ENCODE results near the gene SPOCK1. TPM values are rescaled to one million over a fixed set of nuclear protein-coding genes. Genes with fewer than 3 reads are reported as not detected.
A peak's percentile ranks its signal among the peaks of the same experiment; 100 is the strongest.

The SPOCK1 gene
- total and polyA plus RNA-seq, 8 donors: 0.46 to 15.6 (median 9.2) TPM

DNA sequence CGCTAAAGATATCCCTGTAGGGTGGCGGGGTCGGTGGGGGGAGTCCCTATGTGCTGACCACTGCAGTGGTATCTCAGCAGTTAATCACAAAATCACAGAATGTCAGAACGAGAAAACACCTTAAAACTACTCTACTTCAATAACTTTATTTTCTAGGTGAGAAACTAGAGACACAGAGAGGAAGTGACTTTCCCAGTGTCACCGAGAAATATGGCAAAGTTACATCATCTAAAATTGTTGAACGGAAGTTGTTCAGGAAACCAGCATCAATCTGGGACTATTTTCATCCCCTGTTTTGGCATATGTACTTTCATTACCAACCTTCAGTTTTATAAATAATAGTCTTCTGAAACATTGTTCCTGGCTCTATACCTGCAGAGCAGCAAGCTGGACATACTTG is 384.0 kb downstream of the SPOCK1 start:
- Histone ChIP-seq H3K4me3 (no peak overlapping the region), H3K27ac (peak overlapping the region in 1 of 5 donors; percentile 33), H3K9me3 (no peaks in the 10 kb centered on the region), H3K36me3 (no peaks in the 10 kb centered on the region), H3K4me1 (peaks cover 0 to 15% (median 9%) of the 10 kb centered on the region in 4 donors), H3K27me3 (no peaks in the 10 kb centered on the region)
- intact Hi-C loops (cut with DNase I; ENCODE audit: low total_unique reads): no loop called here
- TF ChIP-seq, protein P1, sequence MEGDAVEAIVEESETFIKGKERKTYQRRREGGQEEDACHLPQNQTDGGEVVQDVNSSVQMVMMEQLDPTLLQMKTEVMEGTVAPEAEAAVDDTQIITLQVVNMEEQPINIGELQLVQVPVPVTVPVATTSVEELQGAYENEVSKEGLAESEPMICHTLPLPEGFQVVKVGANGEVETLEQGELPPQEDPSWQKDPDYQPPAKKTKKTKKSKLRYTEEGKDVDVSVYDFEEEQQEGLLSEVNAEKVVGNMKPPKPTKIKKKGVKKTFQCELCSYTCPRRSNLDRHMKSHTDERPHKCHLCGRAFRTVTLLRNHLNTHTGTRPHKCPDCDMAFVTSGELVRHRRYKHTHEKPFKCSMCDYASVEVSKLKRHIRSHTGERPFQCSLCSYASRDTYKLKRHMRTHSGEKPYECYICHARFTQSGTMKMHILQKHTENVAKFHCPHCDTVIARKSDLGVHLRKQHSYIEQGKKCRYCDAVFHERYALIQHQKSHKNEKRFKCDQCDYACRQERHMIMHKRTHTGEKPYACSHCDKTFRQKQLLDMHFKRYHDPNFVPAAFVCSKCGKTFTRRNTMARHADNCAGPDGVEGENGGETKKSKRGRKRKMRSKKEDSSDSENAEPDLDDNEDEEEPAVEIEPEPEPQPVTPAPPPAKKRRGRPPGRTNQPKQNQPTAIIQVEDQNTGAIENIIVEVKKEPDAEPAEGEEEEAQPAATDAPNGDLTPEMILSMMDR (IDR thresholded peaks at IDR 0.05): no peak
- TF ChIP-seq EP300 (IDR thresholded peaks at IDR 0.05): no peak
- TF ChIP-seq POLR2AphosphoS5 (IDR thresholded peaks at IDR 0.05): no peak
- no peak for TF ChIP-seq POLR2A (IDR thresholded peaks at IDR 0.05)
- no peak for DNase-seq
- WGBS, 5 donors: 64 to 72% (median 68%) methylated on average over 6 of the region's 6 CpGs

DNA sequence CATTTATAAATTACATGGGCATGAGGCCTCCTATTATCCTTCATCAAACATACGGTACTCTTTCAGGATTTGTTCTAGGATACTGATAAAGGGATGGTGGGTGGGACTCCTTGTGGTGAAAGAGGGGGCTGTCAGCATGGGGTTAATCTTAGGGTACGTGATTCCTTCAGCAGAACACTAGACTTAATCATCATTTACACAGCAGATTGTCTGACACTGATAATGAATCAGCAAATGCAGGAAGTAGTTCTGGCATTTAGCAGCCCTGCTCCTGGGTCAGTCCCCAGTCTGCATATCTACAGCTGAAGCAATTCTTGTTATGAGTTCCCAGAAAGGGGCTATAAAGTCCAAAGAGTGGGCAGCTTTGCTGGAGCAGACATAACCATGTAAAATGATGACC is 384.6 kb downstream of the SPOCK1 start:
- peak in 2 of 3 donors; percentile 42 to 69 for TF ChIP-seq POLR2AphosphoS5 (IDR thresholded peaks at IDR 0.05)
- TF ChIP-seq EP300 (IDR thresholded peaks at IDR 0.05): no peak
- TF ChIP-seq, protein P1 (IDR thresholded peaks at IDR 0.05): no peak
- TF ChIP-seq POLR2A (IDR thresholded peaks at IDR 0.05): no peak
- H3K9me3 ChIP-seq: no peaks in the 10 kb centered on the region
- WGBS, 5 donors: 15 to 33% (median 26%) methylated on average over 2 of the region's 2 CpGs
- no peak overlapping the region for H3K4me3 ChIP-seq
- DNase-seq: peak in 1 of 2 donors; percentile 33
- peak overlapping the region in 1 of 5 donors; percentile 33 for H3K27ac ChIP-seq
- no peaks in the 10 kb centered on the region for H3K36me3 ChIP-seq
- H3K27me3 ChIP-seq: no peaks in the 10 kb centered on the region
- intact Hi-C loops (cut with DNase I; ENCODE audit: low total_unique reads): no loop called here
- peaks cover 0 to 15% (median 9%) of the 10 kb centered on the region in 4 donors for H3K4me1 ChIP-seq

DNA sequence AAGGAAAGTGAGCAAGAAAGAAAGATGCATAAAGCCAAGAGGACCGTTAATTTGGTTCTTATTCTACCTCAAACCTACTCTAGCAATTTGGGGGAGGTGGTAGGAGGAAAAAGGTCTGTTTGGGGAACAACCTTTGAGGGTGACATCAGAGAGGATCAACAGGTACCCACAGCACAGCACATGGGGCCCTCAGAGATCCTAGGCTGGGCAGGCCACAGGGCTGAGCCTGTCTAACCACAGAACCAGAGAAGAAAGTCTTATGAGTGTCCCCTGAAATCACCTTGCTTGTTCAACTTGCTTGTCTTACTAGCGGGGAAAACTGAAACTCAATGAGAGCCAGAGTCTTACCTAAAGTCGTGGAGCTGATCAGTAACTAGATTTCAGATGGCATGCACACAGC is 385.2 kb downstream of the SPOCK1 start:
- no peak overlapping the region for H3K4me3 ChIP-seq
- WGBS, 5 donors: 40 to 68% (median 57%) methylated on average over 3 of the region's 3 CpGs
- peaks cover 0 to 15% (median 9%) of the 10 kb centered on the region in 4 donors for H3K4me1 ChIP-seq
- no peak overlapping the region for H3K27ac ChIP-seq
- DNase-seq: no peak
- TF ChIP-seq POLR2A (IDR thresholded peaks at IDR 0.05) (no peak), POLR2AphosphoS5 (IDR thresholded peaks at IDR 0.05) (no peak), EP300 (IDR thresholded peaks at IDR 0.05) (no peak)
- TF ChIP-seq, protein P1 (IDR thresholded peaks at IDR 0.05): no peak
- H3K9me3 ChIP-seq: no peaks in the 10 kb centered on the region
- H3K36me3 ChIP-seq: no peaks in the 10 kb centered on the region
- no peaks in the 10 kb centered on the region for H3K27me3 ChIP-seq
- intact Hi-C loops (cut with DNase I; ENCODE audit: low total_unique reads): no loop called here

DNA sequence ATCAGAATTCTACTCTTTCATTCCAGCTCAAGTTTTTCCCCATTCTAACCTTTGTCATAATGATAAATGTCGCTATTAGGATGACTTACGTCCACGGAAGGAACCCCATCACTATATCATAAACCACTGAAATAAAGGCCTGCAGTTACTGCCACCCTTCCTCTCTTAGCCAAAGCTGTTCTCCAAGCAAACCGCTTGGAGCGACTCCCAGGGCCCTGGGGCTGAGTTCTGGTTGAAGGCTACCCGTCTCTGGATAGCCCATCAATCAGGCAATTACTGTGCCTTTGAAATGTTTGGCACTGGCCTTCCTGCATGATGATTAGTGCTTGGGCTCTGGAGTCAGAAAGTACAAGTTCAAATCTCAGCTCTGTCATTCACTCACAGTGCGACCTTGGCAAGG is 386.0 kb downstream of the SPOCK1 start:
- H3K27me3 ChIP-seq: no peaks in the 10 kb centered on the region
- peaks cover 0 to 15% (median 9%) of the 10 kb centered on the region in 4 donors for H3K4me1 ChIP-seq
- H3K9me3 ChIP-seq: no peaks in the 10 kb centered on the region
- no peak for DNase-seq
- intact Hi-C loops (cut with DNase I; ENCODE audit: low total_unique reads): no loop called here
- no peak overlapping the region for H3K4me3 ChIP-seq
- no peaks in the 10 kb centered on the region for H3K36me3 ChIP-seq
- H3K27ac ChIP-seq: no peak overlapping the region
- 78 to 88% (median 84%) methylated on average over 7 of the region's 7 CpGs for WGBS, 5 donors
- no peak for TF ChIP-seq POLR2A (IDR thresholded peaks at IDR 0.05)
- TF ChIP-seq, protein P1 (IDR thresholded peaks at IDR 0.05): no peak
- no peak for TF ChIP-seq EP300 (IDR thresholded peaks at IDR 0.05)

Measured in stomach (tissue), 9 donors.